T-helper 1 cell (primary cell): Measurements from ENCODE around the gene ATP5F1E.
"Not testable (repeated sequence)": the region's sequence is repeated elsewhere in the genome, so short reads cannot be mapped to it uniquely, and the experiment has no call there.

ENCODE experiments used
- DNase-seq, 5 donors: peaks; one replicate each; pipeline ENCODE4 v3.0.0-alpha.2; 2012 to 2020

ATP5F1E gene

DNA sequence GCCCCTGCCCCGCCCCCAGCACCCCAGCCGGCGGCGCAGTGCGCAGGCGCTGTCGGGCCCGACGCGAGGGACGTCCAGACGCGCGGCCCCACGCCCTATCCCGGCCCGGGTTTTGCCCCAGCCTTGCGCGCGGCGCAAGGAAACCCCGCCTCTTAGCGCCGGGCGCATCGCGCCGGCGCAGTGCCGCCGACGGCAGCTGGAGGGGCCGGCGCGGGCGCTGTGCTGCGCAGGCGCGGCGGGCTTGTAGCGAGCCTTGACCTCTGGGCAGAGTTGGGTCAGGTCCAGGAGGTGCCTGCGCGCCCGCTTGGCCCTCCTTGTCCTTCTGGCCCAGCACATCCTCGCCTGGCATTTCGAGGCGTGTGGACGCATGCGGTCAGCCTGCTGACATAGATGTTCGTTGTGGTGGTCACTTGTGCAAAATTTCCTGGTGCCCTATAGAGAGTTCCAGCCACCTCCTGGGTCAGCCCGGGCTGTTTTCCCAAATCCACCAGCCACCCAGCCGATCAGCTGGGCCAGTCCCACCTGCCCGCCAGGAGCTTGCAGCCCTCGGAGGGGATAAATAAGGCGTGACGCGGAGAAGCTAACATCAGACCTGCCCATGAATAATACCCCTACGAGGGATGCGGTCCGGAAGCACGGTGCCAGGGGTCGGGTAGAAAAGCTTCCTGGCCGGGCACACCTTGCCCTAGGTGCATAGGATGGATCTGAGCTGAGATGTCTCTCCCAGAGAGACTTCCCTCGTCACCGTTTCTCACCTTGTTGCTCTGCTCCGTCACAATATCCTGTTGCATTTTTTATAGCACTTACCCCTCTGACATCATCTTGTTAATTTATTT lies 10.9 kb upstream of the ATP5F1E start:
- DNase-seq: peak; percentile 88 to 95 (median 91)

DNA sequence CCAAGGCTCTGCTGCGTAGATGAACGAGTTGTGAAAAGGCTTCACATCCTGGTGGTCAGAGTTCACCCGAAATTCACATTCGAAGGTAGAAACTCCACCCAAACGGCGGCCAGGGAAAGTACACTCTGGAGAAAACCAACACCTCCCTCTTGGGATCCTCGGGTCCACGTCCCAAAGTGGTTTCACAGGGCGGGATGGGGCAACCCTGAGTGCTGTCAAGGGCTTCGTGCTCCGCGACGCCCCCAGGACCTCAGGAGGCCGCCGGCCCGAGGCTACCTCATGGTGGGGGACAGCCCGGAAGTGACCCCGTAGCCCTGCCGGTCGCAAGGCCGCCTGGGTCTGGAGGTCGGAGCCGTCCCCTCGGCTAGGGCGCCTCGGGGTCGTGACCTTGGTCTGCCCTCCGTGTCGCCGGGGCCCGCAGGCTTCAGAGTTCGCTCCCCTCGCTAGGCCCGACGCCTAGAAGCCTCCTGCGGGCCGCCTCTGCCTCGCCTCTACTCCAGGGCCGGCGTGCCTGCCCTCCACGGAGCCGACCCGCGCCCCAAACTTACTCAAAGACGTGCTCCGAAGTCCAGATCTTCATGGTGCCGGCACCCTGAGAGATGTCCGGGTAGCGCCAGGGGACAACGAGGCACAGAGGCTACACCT lies 10.1 kb upstream of the ATP5F1E start, which contains the start of gene PRELID3B:
Gene PRELID3B (minus strand): TSS at position 636 of the 645 bp plus-strand sequence. CDS start 56 bp downstream, at position 580.
- DNase-seq: peak in 2 of 5 donors; percentile 17 to 22

DNA sequence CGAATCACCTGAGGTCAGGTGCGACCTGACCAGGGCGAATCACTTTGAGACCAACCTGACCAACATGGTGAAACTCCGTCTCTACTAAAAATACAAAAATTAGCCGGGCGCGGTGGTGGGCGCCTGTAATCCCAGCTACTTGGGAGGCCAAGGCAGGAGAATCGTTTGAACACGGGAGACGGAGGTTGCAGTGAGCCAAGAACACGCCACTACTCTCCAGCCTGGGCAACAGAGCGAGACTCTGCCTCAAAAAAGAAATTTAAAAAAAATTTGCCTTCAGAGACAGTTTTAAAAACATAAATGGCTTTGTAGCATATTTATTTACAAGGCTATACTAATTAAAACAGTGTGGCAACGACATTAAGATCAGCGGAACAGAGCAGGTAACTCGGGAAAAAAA lies 9.4 kb upstream of the ATP5F1E start:
- not testable (repeated sequence) for DNase-seq

DNA sequence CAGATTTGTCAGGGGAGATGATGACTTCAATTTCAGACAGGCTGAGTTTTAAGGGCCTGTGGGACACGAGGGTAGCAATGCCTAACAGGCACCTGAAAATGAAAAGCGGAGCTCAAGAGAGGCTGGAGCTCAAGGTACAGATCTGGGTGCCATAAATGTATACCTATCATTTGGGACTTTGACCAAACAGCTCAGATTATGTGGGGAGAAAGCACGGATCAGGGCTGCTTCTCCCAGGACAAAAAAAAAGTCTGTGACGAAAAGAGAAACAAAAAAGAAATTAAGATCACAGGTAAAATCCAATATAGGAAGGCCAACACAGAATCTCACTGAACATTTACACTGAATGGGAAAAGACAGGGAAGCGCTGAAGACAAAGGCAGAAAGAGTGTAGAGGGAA lies 8.5 kb upstream of the ATP5F1E start:
- DNase-seq: no peak

DNA sequence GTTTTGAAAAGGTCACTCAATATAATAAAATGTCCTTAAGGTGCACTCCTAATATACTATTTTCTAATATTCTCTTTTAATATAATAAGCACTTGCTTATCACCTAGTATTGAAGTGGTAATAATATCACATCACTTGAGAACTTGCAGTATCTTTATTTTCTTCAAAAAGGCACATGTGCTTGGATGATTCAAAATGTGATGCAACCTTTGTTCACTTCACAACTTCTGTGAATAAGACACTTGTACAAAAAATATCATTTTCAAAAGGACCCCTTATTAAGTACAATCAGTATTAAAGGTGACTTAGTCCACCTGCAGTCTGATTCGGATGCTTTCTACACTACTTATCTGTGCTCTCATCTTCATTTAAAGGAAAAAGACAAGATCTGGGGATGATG lies 7.1 kb upstream of the ATP5F1E start:
- no peak for DNase-seq

DNA sequence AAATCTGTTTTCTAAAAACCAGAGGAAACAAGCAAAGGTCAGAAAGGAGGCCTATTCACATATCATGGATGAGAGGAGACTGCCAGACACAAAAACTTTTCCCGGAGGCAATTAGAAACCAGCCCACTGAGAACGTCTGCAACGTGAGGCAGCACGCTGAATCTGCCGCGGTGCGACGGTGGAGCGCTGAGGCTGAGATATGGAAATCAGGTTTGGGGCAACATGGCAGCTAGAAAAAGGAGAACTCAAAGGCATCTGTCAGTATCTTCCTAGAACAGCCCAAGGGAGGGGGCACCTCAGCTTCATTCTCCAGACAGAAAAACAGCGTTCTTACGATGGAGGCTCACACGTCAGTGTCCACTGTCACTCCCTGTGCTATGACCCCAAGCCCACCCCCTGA lies 5.3 kb upstream of the ATP5F1E start:
- no peak for DNase-seq

DNA sequence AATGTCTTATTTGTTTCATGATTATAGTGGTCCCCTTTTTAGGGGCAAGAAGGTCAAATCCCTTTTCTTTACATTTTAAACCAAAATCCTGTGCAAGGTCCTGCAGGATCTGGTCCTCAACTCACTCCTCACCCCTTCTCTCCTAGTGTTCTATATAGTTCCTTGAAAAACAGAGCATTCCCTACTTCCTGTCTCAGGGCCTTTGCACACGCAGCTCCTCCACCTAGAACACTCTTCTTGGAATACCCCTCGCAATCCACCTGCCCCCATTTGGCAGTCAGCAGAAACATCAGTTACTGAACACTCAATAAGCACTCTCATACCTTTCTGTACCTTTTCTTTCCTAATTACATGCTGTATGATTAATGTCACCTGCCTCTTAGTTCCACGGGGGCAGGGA lies 3.2 kb upstream of the ATP5F1E start:
- no peak for DNase-seq

DNA sequence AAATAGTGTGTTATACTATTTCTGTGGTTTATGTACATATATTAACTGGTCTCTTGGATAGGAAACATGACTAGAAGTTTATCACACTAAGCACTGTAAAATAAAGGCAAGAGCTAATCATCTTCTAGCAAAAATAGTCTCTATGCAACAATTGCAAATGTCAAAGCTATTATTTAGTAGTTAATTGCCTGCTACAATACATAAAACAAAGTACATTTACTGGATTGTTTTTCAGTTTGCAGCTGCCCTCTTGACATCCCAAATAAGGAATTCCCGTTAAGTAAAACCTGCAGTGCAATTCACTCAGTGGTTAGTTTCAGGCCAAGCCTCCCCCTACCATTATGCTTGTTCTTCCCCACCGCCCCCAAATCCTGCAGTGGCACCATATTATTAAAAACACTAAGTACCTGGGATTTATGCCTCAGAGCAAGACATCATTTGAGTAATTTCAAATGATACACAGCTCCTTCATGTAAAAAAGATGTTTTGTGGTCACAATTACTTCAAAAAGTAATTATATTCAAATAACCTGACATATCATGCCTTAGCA lies 1.6 kb upstream of the ATP5F1E start:
- no peak for DNase-seq

DNA sequence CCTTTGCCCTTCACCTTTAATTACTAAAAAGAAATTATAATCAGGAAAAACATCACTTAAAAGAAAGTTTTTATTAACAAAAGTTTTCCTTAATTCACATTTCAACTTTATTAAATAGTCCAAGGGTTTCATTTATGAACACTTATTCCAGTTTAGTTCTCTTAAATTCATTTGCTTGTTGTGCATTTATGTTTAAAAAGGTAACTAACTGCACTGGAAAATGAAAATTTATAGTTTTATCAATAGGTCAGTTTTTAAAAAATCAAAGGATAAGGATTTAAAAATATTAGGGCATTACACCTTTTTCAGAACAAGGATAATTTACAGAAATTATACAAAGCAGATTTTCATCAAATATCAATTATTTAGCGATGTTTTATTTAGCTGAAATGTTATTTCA lies 958 bp upstream of the ATP5F1E start:
- DNase-seq: no peak

DNA sequence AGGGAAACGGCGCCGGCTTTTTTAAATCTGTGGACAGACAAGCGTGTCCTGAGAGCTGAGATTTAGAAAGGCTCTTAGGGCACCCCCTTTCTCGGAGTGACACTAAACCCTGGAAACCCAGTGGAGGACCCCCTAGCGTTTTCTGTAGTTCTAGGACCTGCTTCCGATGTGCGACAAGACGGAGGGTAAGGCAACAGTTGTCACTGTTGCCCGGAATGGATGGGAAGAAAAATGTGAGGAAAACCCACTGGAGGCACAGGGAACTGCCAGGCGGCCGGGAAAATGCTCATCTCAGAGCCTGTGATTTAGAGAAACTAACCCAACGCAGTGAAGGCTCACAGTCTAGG lies 551 bp upstream of the ATP5F1E start:
- DNase-seq: no peak

DNA sequence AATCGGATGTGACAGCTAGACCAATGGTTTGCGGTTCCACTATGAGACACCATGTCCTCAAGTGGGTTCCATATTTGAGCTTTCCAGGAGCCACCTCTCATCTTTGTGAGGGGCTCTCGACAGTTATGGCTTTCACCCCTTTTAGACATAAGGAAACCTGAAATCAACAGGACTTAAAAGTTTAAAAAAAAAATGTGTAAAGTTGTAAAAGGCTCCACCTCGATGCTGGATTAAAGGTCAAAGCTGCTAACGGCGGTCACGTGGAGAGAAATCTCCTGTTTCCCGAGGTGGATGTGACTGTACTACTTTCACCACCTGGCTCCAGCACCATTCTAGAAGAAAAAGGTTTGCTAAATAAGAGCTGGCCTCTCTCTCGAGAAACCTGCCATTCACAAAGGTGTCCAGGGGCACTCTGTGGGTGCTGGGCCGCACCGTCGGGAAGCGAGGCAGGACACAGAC lies 542 bp downstream of the ATP5F1E start:
- DNase-seq: peak in 1 of 5 donors; percentile 35

DNA sequence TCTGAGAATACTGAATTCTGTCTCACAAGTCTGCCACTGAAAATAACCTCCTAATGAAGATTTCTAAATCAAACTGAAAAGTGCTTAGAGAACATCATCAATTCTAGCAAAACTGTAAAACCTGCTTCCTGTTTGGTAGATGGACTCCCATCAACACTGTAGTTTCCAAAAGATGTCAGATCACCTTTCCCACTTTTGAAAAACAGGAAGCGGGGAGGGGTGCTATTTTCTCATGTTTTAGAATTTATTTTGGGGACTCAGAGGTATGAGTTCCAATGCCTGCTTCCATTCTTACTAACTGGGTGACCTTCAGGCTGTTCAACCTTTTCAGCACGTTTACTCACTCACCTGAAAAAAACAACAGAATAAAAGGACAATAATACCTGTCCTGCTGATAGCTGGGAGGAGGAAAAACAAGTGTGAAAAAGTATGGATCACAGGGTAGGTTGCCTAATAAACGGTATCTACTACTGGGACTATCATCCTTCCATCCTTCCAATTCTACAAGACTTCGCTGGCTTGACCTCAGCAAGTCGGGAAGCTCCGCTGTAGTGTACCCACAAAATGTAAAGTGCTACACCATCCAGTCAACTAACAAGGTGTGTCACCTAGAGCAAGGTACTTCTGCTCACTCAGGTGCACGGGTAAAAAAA lies 1.1 kb downstream of the ATP5F1E start:
- DNase-seq: no peak

DNA sequence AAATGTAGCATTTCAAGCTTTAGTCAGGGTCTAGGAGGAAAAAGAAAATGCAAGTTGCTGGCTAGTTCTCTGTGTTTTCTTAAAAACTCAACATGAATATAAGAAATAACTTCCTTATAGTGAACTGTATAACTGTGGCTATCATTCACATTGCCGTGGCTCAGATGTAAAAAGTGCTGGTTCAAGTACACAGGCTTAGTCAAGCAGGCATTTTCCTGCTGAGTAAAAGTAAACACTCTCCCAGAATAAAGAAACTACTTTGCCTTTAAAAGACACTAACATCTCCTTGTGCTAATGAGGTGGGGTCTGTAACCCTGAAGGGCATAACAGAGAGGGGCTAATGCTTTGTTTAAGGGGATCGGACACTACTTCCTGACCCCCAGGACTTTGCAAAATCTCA lies 3.3 kb downstream of the ATP5F1E start:
- DNase-seq: no peak

DNA sequence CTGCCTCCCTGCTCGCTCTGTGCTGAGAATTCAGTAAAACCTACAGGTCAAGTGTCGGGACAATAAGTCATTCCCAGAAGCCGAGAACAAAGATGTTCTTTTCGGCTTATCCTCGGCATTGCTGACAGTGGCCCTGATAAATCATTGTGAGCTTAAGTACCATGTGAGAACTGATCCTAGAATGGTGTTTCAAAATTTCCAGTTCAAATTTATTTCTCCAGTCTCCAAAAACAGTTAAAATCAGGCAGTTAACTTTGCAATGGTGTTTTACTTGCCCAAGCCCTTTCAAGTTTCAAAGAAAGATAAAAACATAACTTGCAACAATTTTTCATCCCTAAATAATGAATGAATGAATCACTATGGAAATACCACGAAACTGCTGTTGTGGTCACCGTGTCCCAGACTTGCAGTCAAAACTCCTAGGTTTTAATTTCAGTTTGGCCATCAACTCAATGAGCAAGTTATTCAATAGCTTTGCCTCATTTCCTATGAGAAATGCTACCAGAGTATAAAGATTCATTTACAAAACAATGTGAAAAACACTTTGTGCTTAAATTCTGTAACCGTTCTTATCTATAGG lies 4.3 kb downstream of the ATP5F1E start:
- DNase-seq: no peak

DNA sequence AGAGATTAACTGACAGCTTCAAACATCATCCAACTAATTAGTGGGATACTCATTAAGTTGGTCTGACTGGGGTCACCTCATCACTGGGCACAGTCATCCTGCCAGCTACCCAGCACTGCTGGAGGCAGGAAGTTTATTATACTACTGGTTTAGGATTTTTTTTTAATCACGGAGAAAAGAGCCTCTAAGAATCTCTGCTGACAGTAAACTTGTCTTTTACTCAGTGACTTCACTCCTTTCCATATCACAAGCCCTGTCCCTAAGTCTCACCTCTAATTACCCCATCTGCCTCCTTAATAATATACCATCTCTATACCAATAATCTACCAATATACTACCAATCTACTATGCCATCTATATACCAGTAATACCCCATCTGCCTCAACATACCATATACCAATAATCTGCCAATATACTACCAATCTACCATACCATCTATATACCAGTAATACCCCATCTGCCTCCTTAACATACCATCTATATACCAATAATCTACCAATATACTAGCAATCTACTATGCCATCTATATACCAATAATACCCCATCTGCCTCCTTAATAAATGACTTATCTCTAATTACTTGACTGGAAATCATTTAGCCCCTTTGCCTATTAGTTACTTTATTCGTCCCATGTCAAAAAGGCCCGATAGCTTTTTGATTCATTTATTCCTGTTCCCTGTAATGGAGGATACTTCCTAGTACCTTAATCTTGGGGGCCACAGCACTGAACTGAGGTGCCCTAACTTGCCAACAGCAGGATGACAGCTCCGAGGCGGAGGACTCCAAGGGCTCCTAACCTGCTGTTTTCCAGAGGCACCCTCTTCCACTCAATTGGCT lies 5.0 kb downstream of the ATP5F1E start:
- DNase-seq: no peak

DNA sequence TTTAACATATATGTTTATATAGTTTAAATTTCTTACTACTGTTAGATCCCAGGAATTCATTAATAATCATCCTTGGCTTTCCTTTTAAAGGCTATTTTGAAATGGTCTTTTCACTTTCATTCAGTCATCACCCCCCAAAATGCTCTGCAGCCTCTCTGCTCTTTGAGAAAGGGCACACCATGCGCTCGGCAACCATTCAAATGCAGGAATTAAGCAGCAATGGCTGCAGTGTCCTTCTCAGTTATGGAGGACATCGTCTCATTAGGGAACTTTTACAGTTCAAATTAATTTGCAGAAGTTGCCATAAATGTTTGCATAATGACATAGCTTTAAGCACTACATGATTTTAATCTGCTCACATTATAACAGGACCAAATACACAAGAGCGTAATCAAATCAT lies 6.6 kb downstream of the ATP5F1E start:
- no peak for DNase-seq

DNA sequence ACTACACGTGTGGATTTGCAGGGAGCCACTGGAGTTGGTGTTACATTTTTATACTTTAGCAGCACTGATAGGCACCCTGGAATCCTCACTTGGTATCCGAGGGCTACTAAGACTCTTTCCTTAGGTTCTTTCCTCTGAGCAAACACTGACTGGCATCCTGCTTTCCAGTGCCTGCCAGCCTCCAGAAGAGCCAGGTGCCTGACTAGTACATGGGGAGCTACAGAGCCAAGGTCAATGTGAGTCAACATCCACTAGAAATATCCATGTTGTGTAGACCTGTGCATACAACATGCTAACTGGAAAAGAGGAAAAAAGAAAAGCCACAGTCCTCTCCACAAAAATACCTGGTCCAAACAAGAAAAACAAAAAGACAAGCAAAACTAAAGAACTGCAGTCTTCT lies 7.0 kb downstream of the ATP5F1E start:
- no peak for DNase-seq

DNA sequence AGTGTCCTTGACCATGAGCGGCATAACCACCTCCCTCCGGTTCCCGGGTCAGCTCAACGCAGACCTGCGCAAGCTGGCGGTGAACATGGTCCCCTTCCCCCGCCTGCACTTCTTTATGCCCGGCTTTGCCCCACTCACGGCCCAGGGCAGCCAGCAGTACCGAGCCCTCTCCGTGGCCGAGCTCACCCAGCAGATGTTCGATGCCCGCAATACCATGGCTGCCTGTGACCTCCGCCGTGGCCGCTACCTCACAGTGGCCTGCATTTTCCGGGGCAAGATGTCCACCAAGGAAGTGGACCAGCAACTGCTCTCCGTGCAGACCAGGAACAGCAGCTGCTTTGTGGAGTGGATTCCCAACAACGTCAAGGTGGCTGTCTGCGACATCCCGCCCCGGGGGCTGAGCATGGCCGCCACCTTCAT lies 8.0 kb downstream of the ATP5F1E start:
- DNase-seq: no peak

DNA sequence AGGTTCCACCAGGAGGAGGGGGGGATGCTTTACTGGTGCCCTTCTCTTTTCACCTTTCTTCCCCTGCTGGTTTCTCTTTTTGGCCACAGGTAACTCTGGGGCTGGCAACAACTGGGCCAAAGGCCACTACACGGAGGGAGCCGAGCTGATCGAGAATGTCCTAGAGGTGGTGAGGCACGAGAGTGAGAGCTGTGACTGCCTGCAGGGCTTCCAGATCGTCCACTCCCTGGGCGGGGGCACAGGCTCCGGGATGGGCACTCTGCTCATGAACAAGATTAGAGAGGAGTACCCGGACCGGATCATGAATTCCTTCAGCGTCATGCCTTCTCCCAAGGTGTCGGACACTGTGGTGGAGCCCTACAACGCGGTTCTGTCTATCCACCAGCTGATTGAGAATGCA lies 8.5 kb downstream of the ATP5F1E start:
- no peak for DNase-seq

DNA sequence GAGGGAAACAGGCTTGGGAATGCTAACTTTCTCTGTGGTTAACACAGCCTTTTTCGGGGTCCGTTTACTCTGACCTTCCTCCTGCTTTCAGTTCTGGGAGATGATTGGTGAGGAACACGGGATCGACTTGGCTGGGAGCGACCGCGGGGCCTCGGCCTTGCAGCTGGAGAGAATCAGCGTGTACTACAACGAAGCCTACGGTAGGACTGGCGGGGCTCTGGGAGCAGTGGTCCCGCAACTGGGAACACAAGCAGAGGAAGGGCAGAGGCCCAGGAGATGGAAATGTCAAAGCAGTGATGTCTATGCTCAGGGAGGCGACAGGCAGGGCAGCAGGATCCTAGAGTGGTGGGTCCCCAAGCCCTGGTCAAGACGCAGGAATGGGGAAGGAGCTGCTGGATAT lies 9.4 kb downstream of the ATP5F1E start:
- DNase-seq: no peak

DNA sequence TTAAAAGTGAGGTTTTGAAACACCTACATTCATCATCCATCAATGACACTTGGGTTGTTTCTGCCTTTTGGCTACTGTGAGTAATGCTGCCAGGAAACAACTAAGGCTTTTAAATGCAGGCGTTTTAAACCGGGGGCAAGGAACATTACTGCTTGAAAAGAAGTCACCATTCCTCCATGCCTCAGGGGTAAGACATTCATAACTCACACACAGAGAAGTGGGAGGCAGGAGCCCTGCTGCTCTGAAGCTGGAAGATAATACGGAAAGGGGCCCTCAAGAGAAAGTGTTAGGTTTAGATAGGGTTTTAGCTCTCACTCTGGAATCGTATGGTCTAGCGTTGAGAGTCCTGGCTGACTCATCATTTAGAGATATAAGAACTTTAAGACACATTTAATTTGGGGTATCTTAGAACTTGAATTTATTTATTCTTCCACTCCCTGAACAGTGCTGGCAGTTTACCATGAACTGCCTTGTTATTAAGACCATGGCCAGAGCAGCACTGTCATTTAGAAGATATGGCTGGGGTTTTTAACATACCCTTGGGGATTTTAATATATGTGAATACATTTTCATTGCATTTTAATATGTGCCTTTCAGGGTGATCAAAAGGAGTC lies 11.1 kb downstream of the ATP5F1E start:
- no peak for DNase-seq

DNA sequence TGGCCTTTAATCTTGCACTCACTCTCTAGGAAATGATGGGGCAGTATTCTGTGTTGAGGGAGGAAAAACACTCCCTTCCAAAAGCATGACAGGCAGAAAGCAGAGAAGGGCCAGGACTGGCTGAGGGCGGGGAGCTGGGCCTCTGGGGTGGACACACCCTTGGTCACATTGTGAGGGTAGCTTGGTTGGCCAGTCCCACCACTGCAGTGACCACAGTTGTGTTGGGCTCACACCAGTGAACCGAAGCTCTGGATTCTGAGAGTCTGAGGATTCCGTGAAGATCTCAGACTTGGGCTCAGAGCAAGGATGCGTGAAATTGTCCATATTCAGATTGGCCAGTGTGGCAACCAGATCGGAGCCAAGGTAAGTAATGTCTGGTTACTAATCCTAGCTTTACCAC lies 12.9 kb downstream of the ATP5F1E start, which contains the start of gene TUBB1:
Gene TUBB1 (plus strand): TSS at position 213 of the 400 bp plus-strand sequence. CDS start 94 bp downstream, at position 307.
- DNase-seq: no peak
